ENCODE results near the gene STAT4. TPM values are rescaled to one million over a fixed set of nuclear protein-coding genes. Genes with fewer than 3 reads are reported as not detected.

Gene STAT4
- total RNA-seq, 1 experiment from 2014 or later: 10.4 TPM

DNA sequence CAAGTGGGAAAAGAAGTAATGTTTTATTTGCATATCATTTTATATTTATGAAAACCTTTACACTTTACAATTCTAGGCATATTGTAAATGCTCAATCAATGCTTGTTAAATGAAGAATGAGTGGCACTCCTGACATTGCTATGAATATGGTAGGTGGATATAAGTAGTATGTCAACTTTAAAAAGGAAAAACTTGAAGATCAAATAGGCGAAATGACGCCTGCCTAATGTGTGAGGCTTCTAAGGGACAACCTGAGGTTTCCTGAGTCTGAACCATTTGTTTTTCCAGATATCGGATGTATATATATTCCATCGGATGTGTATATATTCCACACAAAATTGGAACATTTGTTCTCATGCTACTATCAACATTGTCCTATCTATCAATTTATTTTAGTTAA is 1.4 kb downstream of the STAT4 start:
- no peak for DNase-seq (ENCODE audit: extremely low read depth, low read depth)

DNA sequence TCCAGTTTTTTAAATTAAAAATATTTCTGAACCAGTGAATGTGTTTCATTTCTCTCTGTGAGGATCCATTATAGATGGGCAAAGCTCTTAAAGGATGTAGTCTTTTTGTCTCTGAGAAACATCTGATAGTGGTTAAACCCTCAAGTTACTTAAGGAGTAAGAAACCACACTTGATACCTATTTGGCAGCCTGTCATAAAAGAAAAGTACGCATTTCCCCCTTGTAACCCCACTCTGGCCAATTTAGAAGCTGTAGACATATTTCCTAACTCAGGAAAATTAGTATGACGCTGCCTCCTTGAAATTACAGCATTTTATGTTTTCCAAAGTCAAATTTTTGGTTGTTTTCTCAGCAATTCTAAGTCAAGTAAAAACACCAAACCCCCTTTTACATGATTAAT is 2.0 kb downstream of the STAT4 start:
- no peak for DNase-seq (ENCODE audit: extremely low read depth, low read depth)

DNA sequence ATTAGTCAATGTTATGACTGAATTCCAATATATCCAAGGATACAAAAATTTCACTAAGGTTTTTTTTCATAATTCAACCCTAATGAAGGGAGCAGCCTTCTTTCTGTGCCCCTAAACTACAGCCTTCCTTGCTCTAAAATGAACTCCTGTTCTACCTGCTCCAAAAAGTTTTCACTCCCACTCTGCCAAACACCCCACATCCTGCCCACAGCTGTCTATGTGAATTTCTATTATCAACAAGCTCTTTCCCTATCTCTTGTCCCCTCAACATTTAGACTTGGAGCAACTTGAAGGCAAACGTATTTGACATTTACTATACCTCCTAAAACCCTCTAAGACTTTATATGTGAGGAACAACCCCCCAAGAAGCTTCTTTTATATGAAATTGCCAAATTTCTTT is 2.5 kb downstream of the STAT4 start:
- DNase-seq (ENCODE audit: extremely low read depth, low read depth): no peak

DNA sequence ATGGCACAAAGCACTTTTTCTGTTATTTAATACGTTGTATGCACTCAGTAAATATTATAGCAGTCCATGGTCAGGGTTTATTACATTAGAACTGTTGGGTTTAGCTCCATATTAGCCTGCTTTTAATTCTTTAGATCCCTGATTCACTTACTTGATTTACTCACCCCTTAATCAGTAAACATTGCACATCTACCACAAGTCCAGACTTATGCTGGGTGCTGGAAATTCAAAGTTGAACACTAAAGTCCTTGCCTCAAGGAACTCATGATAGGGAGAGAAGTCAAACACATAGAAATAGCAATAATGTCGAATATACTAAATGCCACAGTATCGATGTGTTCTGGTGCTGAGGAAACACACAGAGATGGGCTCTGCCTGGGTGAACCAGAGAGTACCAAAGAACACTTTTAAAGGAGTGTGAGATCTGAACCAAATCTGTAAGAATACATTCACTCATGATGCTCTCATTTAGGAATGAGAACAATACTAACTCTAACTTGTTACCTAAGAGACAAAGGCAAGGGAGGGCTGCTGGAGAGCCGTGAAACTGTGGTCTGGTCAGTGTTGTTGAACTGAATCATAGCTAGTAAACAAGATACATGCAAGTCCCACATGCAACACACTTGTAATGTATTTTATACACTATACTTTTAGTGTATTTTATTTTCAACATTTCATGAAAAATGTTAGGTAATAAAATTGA is 4.9 kb downstream of the STAT4 start:
- DNase-seq (ENCODE audit: extremely low read depth, low read depth): no peak

DNA sequence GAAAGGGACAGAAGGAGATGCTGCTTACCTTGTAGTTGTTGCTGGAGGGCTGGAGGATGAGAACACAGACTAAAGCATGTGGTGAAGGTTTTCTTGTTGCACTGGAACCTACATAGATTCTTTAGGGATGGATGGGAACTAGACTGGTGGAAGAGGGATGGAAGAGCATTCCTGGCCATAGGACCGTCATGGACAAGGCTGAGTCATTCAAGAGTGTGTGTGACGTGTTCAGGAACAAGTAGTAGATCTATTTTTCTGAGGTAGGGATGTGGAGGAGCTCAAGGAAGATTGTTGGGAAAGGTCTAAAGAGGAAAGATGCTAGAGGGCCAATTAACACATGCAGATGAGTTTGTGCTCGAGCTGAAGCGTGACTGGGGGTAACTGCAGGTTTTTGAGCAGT is 6.6 kb downstream of the STAT4 start:
- no peak for DNase-seq (ENCODE audit: extremely low read depth, low read depth)

DNA sequence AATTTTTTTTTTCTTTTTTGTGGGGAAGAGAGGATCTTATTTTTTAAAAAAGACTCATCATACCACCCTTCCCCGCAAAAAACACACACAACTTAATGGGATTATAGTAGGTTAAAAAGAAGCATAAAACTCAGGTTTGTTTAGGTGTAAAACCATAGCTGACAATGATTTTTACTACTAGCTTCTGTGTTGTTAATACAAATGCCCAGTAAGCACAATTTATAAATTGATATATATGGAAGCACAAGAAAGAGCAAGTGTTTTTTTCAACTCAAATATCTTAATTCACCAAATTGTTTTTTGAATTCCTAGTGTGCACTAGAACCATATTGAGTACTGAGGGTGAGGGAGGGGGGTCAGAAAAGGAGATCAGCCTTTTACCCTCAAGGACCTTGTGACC is 7.0 kb downstream of the STAT4 start:
- DNase-seq (ENCODE audit: extremely low read depth, low read depth): no peak

DNA sequence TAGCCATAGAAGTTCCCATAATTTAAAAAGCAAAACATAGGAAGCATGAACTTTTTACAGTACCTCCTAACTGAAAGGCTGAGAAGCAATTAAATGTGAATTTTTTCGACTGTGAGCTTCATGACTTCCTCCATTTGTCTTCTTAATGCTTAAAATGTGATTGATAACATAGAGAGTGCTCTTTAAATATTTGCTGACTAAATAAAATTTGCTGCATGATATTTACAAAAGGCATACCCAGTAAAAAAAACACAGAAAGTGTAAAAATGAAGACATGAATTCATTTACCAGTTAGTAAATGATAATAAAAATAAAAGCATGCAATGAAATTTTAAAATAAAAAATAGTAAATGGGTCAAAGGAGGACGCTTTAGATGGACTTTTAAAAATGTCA is 21.9 kb downstream of the STAT4 start:
- no peak for DNase-seq (ENCODE audit: extremely low read depth, low read depth)

DNA sequence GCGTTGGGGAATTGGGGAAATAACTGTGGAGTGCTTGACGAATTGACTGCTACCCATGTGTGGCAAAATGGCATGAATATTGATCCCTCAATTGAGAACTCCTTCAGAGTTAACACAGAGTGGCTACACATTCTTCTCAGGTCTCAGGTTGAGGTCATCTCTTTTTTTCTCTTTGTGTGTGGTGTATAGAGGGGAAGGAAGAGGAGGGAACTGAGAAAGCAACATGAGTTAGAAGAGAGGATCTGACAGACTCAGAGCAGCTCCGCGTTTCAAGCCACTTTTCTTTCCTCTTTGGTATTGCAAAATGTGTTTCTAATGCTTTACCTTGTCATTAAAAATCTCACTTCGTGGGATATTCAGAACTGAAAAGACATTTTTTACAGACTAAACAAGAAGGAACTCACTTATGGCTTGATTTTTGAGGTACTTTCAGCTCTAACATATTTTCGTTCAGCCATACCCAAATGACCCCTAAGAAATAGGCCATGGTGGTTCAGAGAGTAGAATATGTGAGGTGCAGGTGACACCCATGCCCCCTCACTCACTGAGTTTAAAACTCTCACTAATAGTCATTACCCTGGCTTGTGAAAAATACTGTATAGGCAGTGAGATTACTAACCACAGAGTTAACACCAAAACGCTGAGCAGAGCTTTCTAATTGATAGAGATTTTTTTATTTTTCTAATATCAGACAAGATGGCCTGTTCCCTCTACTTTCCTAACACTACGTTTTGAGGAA is 22.5 kb downstream of the STAT4 start:
- DNase-seq (ENCODE audit: extremely low read depth, low read depth): no peak

DNA sequence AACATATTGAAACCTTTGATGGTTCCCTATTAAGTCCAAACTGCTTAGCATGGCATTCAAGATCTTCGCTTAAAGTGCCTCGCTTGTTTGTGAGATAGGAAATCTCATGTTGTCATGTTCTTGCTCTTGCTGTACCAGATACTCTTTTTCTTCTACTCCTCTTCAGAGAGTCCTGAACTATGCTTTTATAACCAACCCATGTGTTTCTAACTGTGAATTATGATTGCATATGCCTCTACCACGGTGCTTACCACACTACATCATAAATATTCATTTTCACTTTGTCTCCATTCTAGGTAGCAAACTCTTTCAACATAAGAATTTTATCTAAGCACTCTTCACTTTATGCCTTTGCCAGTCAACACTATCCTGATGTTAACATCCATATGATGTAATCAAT is 23.6 kb downstream of the STAT4 start:
- no peak for DNase-seq (ENCODE audit: extremely low read depth, low read depth)

DNA sequence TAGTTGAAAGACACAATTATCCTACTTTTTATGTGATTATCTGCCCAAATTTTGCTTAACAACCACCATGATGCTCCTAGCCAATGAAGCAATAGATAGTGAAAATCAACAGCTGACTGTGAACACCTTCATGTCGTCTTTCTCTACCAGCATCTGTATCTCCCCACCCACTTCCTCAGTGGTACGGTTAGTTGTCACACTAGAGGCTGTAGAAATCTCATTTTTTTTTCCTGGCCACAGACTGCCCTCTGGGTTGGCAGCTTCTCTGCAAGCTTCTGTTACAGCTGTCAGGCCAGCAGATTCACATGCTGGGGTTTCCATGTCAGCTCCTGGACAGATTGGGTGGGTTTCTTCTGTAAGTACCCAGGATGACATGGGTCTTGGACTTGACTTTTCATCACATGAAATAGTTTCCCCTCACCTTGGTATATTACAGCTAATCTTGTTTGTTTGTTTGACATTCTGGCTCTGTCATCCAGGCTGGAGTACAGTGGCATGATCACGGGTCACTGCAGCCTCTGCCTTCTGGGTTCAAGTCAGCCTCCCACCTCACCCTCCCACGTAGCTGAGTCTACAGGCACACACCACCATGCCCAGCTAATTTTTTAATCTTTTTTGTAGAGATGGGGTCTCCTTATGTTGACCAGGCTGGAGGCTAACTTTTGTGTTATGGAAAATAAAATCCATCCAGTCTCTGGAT is 24.3 kb downstream of the STAT4 start:
- DNase-seq (ENCODE audit: extremely low read depth, low read depth): no peak

DNA sequence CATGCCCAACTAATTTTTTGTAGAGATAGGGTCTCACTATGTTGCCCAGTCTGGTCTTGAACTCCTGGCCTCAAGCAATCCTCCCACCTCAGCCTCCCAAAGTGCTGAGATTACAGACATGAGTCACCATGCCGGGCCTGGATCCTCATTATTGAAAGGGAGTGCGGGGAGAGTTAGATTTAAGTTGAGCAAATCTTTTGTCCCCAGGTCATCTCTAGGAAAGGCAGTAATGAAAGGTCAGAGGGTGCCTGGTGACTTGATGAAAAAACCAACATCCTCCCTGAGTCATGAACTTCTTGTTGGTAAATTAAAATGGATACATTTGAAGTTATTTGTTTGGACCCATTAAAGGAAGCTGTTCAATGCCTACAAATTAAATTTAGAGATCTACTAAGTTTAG is 25.1 kb downstream of the STAT4 start:
- DNase-seq (ENCODE audit: extremely low read depth, low read depth): no peak

DNA sequence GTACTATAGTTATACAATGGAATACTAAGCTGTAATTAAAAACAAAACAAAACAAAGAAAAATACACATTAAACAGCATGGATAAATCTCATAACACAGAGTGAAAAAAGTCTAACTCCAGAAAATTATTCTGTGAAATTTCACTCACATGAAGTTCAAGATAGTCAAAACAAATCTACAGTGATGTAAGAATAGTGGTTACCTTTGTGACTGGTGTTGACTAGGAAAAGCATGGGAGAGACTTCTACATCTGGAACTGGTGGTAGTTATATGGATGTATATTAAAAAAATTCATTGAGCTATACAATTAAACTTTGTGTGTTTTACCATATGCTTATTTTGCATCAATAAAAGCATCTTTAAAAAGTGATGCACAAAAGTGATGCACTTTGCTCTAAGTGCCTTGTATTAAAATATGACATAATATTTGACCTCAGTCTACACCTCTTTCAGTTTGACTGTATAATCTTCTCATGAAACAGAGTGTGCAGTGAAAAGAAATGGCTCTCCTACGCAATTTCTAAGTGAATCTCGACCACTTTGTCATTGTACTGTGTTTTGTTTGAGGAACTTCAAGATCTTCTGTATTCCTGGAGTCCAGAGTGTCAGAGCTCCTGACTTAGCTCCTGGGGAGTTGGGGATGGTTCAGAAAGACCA is 28.0 kb downstream of the STAT4 start:
- no peak for DNase-seq (ENCODE audit: extremely low read depth, low read depth)

DNA sequence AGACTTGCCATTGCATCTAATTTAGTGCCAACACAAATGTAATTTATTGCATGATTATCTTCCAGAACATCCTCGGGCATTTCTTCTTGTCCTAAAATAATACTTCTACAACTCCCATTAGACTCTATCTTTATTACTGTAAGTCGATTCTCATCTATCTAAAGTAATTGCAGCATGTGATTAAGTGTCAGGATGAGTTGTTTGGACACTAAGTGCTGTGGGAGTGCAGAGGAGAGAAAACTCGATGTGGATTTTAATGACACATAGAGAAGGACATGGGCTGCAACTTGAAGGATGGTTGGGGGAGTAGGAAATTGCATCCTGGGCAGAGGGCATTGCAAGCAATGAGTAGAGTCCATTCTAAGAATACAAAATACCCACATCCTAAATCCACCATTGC is 33.5 kb downstream of the STAT4 start:
- DNase-seq (ENCODE audit: extremely low read depth, low read depth): no peak

DNA sequence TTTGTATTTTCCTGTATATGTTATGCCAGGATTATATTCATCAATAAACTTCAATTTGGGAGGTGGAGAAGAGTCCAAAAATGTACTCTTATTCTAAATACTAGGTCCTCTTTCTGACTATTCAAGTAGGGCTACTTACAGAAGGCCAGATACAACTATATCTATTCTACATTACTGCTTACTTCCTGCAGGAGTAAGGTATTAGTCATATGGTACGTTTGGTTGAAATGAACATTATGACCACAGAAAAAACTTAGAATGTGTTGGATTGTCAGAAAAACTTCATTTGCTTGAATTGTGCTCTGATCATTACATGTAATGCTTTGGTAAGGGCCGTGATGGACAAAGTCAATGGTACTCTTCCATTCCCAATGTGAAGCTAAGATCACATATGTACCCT is 35.0 kb downstream of the STAT4 start:
- no peak for DNase-seq (ENCODE audit: extremely low read depth, low read depth)

DNA sequence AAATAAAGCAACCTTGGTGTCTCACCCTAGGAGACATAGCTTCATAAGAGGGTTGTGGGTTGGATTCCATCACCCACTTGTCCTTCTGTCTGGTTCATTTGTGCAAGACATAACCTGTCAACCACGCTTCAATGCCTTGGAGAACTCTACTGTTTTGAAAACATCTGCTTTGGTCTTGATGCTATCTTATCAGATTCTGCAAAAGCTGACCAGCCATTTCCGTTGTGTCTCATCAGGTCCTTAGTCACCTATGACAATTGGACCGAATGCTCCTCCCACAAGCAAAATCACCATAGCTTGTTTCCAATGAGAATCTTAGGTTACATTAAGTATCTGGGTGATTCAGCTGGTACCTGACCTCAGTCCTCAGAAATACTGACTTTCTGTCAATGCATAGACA is 35.4 kb downstream of the STAT4 start:
- no peak for DNase-seq (ENCODE audit: extremely low read depth, low read depth)

DNA sequence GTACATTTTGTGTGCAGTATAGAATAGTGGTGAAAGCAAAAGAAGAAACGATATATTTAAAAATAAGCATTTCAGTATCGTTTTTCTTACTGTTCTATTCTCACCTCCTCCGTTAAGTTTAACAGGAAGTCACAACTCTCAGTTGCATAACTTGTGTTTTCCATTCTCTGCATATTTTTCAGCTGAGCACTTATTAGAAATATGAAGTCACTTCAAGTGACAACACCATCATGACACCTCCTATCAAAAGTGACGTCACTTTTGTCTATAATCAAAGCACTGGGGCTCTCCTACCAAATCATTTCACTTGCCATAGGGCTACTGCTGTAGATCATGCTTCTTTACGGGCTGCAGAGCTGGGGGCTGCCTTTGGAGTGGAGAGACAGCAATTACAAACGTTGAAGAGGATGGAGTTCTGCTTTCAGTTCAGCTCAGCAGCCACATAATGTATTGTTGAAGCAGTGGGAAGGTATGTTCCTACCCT is 36.3 kb downstream of the STAT4 start:
- peak; percentile 12 for DNase-seq (ENCODE audit: extremely low read depth, low read depth)

DNA sequence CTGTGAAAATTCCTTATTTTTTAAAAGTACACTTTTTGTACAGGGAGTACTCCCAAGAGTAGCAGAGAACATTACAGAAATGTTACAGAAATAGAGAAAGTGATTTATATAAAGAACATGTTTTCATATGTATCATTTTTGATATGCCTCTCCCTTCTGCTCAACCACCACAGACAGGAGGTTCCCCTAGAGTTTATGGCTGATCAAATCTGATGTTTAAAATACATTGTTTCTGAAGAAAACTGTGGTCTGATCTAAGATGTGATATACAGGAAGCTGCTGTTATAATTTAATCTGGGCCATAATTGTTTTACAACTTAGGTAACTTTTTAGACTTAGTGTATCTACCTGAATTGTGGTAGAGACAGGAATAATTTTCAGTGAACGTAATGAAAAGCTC is 37.0 kb downstream of the STAT4 start:
- DNase-seq (ENCODE audit: extremely low read depth, low read depth): no peak

DNA sequence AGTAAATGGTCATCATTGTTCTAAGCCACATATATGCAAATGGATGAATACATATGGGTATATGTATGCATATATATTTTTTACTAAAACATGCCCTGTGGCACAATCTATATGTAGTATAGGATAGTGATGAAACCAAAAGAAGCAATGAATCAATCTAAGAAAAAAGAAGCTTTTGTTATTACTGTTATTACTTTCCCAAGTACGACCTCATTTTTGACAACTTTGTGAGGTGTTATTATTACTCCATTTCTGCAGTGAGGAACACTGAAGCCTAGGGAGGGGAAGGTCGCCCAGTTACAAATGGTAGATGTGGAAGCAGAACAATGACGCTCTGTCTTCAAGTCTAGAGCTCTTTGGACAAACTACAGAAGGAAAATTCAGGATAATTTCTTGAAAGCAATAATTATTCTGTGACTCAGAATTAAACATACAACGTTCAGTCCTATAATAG is 38.3 kb downstream of the STAT4 start:
- DNase-seq (ENCODE audit: extremely low read depth, low read depth): no peak

DNA sequence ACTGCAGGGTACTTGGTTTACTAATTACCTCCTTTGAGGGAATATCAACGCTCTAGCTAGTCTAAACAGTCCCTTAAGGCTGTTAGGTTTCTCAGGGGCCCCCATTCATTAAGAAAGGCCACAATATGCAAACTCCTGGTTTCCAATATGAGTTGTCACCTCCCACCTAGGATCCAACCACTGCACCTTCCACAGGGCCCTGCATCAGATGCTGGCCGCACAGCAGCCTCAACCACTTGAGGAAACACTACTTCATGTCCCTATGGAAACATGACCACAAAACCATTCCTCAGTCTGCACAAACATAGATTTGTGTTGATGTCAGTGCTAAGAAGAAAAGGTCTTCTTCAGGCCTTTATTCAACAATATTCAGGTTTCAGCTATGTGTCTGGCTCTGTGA is 40.9 kb downstream of the STAT4 start:
- no peak for DNase-seq (ENCODE audit: extremely low read depth, low read depth)

DNA sequence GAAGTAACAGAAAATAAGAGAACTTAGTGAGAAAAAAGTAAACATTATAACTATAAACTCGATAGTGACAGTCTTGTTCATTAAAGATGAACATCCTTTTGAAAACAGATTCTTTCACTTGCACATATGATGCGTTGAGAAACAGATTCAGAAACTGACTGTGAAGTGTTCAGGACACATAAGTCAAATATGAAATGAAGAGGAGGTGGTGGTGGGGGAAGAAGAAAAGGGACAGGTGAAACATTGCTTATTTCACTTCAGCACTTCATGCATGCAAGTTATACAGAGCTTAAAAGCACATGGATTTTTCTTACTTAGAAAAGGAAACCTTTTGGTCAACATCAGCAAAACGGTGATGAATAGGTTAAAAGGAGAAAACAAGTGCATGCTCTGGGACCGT is 42.5 kb downstream of the STAT4 start:
- DNase-seq (ENCODE audit: extremely low read depth, low read depth): no peak

DNA sequence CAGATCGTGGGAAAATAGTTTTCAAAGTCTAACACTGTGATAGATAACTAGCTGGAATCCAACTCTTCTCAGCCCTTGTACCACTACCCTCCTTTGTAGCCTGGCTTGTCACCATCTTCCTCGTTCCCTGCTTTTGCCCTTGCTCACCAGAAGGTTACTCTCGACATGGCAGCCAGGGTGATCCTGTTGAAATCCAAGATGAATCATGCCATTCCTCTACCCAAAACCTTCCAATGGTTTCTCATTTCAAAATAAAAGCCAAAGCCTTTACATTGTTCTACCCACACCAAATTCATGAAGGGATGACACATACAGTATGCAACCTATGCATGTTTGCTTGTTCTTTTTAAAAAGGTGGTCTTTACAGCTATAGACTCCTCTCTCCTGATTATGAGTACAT is 45.7 kb downstream of the STAT4 start:
- DNase-seq (ENCODE audit: extremely low read depth, low read depth): no peak

Data from NCI-H460 (cell line).